ENCODE measurements around the gene BANF1. TPM values are rescaled to one million over a fixed set of nuclear protein-coding genes. Genes with fewer than 3 reads are reported as not detected.
A peak's percentile ranks its signal among the peaks of the same experiment; 100 is the strongest.

Gene BANF1
- total and polyA plus RNA-seq, 9 of the 15 experiments (the other 6 are each of a cell fraction or from before 2014, with no cell fraction given), result 108 to 651 (median 263) TPM

DNA sequence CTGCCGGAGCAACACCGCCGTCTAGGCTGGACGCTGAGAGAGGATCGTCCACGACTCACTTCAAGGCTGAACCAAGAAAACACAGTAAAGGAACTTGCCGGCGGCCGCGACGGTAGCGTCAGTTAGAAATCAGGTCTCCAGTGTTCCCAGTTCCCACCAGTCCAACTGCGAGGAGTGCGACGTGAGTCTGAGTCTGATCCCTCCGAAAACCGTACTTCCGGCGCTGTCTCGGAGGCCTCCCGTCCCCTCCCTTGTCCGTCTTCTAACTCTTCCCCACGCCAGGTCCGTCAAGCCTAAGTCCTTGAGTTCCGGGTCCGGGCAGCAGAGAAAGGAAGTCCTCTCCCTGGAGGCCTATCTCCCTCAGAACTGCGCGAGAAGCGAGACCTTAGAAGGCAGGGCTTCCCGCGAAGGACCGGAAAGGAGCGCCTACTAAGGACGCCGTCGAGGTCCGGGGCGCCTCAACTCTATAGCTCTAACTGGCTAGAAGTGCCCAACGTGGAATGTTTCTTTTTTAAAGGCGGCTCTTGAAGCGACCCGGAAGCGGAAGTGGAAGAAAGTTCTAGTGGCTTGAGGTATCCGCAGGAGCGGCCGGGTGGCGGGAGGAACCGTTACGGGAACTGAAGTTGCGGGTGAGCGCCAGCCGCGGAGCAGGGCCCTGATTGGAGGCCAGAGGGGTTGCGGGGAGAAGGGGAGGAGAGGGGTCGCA is at the start of gene BANF1, which contains the start of gene EIF1AD (continued):
- TF ChIP-seq, protein P1, sequence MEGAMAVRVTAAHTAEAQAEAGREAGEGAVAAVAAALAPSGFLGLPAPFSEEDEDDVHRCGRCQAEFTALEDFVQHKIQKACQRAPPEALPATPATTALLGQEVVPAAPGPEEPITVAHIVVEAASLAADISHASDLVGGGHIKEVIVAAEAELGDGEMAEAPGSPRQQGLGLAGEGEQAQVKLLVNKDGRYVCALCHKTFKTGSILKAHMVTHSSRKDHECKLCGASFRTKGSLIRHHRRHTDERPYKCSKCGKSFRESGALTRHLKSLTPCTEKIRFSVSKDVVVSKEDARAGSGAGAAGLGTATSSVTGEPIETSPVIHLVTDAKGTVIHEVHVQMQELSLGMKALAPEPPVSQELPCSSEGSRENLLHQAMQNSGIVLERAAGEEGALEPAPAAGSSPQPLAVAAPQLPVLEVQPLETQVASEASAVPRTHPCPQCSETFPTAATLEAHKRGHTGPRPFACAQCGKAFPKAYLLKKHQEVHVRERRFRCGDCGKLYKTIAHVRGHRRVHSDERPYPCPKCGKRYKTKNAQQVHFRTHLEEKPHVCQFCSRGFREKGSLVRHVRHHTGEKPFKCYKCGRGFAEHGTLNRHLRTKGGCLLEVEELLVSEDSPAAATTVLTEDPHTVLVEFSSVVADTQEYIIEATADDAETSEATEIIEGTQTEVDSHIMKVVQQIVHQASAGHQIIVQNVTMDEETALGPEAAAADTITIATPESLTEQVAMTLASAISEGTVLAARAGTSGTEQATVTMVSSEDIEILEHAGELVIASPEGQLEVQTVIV (CRISPR knock-in tag; IDR thresholded peaks at IDR 0.05; ENCODE audit: borderline replicate concordance), result no peak
- TF ChIP-seq DNMT1 (IDR thresholded peaks at IDR 0.05) (no peak), CBX3 (IDR thresholded peaks at IDR 0.05; ENCODE audit: borderline replicate concordance in 1 of 2, low read length in 2 of 2) (peak in 1 of 2 experiments; percentile 98; a peak in 2 of 3 replicates), CBFA2T3 (IDR thresholded peaks at IDR 0.05) (no peak), SIX5 (IDR thresholded peaks at IDR 0.05; ENCODE audit: borderline replicate concordance in 1 of 2, insufficient read depth in 1 of 2, low read depth in 1 of 2, low read length in 2 of 2) (peak; percentile 70 to 71; a peak in 3 of 4 replicates), HNRNPL (IDR thresholded peaks at IDR 0.05; ENCODE audit: low read depth, low read length) (no peak), GTF2E2 (tag; IDR thresholded peaks at IDR 0.05) (peak; percentile 99), RBBP5 (IDR thresholded peaks at IDR 0.05; ENCODE audit: borderline replicate concordance, insufficient read depth, low read length, poor library complexity, severe bottlenecking) (peak; percentile 95), MAFK (IDR thresholded peaks at IDR 0.05; ENCODE audit: low read length) (peak; percentile 9; the same call in 1 of the 2 replicates), PRPF4 (IDR thresholded peaks at IDR 0.05; ENCODE audit: insufficient read depth, low read depth, low read length, poor library complexity, severe bottlenecking) (no peak), CREM (IDR thresholded peaks at IDR 0.05; ENCODE audit: low read depth) (peak; percentile 90), SMARCC2 (IDR thresholded peaks at IDR 0.05; ENCODE audit: low read depth) (0 out of 2 replicates have a peak, but pooled peaks have one; percentile 13), XRCC5 (IDR thresholded peaks at IDR 0.05; ENCODE audit: low read depth, low read length) (peak; percentile 99), MECOM (CRISPR knock-in tag; IDR thresholded peaks at IDR 0.05) (no peak), ETV6 (IDR thresholded peaks at IDR 0.05; ENCODE audit: borderline replicate concordance in 1 of 2, low read depth in 2 of 2, low read length in 1 of 2) (peak; percentile 74 to 82; a peak in 3 of 4 replicates), ETV6 (CRISPR knock-in tag; IDR thresholded peaks at IDR 0.05; ENCODE audit: borderline replicate concordance) (no peak), ATF1 (CRISPR knock-in tag; IDR thresholded peaks at IDR 0.05) (no peak), ATF1 (tag; IDR thresholded peaks at IDR 0.05) (peak; percentile 90), KLF6 (CRISPR knock-in tag; IDR thresholded peaks at IDR 0.05; ENCODE audit: borderline replicate concordance) (peak; percentile 75; the same call in 1 of the 2 replicates), RUNX1 (IDR thresholded peaks at IDR 0.05; ENCODE audit: low read depth) (peak; percentile 64; the same call in 1 of the 2 replicates), PCBP1 (IDR thresholded peaks at IDR 0.05; ENCODE audit: low read depth, low read length, poor library complexity, severe bottlenecking) (no peak)
- TF ChIP-seq, protein P2, sequence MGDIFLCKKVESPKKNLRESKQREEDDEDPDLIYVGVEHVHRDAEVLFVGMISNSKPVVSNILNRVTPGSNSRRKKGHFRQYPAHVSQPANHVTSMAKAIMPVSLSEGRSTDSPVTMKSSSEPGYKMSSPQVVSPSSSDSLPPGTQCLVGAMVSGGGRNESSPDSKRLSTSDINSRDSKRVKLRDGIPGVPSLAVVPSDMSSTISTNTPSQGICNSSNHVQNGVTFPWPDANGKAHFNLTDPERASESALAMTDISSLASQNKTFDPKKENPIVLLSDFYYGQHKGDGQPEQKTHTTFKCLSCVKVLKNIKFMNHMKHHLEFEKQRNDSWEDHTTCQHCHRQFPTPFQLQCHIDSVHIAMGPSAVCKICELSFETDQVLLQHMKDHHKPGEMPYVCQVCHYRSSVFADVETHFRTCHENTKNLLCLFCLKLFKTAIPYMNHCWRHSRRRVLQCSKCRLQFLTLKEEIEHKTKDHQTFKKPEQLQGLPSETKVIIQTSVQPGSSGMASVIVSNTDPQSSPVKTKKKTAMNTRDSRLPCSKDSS (IDR thresholded peaks at IDR 0.05; ENCODE audit: low read depth, partially characterized antibody), result no peak
- TF ChIP-seq, protein P3, sequence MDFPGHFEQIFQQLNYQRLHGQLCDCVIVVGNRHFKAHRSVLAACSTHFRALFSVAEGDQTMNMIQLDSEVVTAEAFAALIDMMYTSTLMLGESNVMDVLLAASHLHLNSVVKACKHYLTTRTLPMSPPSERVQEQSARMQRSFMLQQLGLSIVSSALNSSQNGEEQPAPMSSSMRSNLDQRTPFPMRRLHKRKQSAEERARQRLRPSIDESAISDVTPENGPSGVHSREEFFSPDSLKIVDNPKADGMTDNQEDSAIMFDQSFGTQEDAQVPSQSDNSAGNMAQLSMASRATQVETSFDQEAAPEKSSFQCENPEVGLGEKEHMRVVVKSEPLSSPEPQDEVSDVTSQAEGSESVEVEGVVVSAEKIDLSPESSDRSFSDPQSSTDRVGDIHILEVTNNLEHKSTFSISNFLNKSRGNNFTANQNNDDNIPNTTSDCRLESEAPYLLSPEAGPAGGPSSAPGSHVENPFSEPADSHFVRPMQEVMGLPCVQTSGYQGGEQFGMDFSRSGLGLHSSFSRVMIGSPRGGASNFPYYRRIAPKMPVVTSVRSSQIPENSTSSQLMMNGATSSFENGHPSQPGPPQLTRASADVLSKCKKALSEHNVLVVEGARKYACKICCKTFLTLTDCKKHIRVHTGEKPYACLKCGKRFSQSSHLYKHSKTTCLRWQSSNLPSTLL (IDR thresholded peaks at IDR 0.05), result no peak
